IMR-90 (cell line): ENCODE measurements around the gene PRIMA1. TPM values are rescaled to one million over a fixed set of nuclear protein-coding genes. Genes with fewer than 3 reads are reported as not detected.

Experiments
- ATAC-seq: fragments of 200-7000 bp; cut with Tn5 transposase; 2 replicates; pipeline ENCODE4 v1.9.1; 2020; ENCODE audit warnings: low read depth, mild to moderate bottlenecking, moderate library complexity
- BruUV-seq: library from RNA; stranded (reverse); fragments of 400-500 nt; replicated peaks from 2 replicates; lab custom pipeline; 2021; lab: Mats Ljungman, UMichigan
- CTCF ChIA-PET: fragments of 300-600 bp; formaldehyde crosslinking; extraction: SDS; loops from one replicate; lab custom pipeline; 2021; ENCODE audit warnings: antibody characterized with exemption; lab: Yijun Ruan, JAX
- POLR2A ChIA-PET: fragments of 300-600 bp; sonication (Branson Sonifier 250); formaldehyde crosslinking; loops from one replicate; lab custom pipeline; 2022; ENCODE audit warnings: antibody characterized with exemption; ENCODE audit not compliant: unreplicated experiment; lab: Charles Lee
- DNase-seq: peaks from one replicate; pipeline ENCODE4 v3.0.0; 2013
- H2AFZ ChIP-seq: replicated peaks from 2 replicates; pipeline ENCODE3; 2013; ENCODE audit warnings: low read length, mild to moderate bottlenecking; ENCODE audit not compliant: poor library complexity
- H2AK5ac ChIP-seq: 2 replicates; pipeline ENCODE4 v1.6.1; 2013; ENCODE audit warnings: low read depth, low read length, inconsistent platforms
- H2AK9ac ChIP-seq: replicated peaks from 2 replicates; pipeline ENCODE3; 2013; ENCODE audit warnings: mild to moderate bottlenecking, low read depth, low read length, moderate library complexity; ENCODE audit not compliant: poor library complexity
- H2BK120ac ChIP-seq: 2 replicates; pipeline ENCODE4 v1.6.1; 2013; ENCODE audit warnings: low read depth, low read length, inconsistent platforms
- H2BK15ac ChIP-seq: 3 replicates; pipeline ENCODE4 v1.6.1; 2013; ENCODE audit warnings: low read depth, low read length, inconsistent platforms
- H2BK20ac ChIP-seq: 2 replicates; pipeline ENCODE4 v1.6.1; 2013; ENCODE audit warnings: low read depth, mild to moderate bottlenecking, inconsistent platforms, low read length, moderate library complexity
- H2BK5ac ChIP-seq: 2 replicates; pipeline ENCODE4 v1.6.1; 2013; ENCODE audit warnings: mild to moderate bottlenecking, low read depth, low read length, inconsistent platforms; ENCODE audit not compliant: poor library complexity, severe bottlenecking
- H3K14ac ChIP-seq: replicated peaks from 2 replicates; pipeline ENCODE4 v1.6.1; 2013; ENCODE audit warnings: low read depth, low read length, inconsistent platforms
- H3K18ac ChIP-seq: 2 replicates; pipeline ENCODE4 v1.6.1; 2013; ENCODE audit warnings: low read depth, low read length, control low read depth
- H3K23ac ChIP-seq: 2 replicates; pipeline ENCODE4 v1.6.1; 2013; ENCODE audit warnings: low read depth, low read length, inconsistent platforms
- H3K27ac ChIP-seq: 2 replicates; pipeline ENCODE4 v1.5.1; 2013; ENCODE audit warnings: mild to moderate bottlenecking, control low read depth, low read length; ENCODE audit not compliant: insufficient read depth
- H3K27me3 ChIP-seq: 2 replicates; pipeline ENCODE4 v1.6.1; 2013; ENCODE audit warnings: low read length; ENCODE audit not compliant: control insufficient read depth, insufficient read depth
- H3K36me3 ChIP-seq: 2 replicates; pipeline ENCODE4 v1.6.1; 2013; ENCODE audit warnings: low read length, mixed read lengths; ENCODE audit not compliant: control insufficient read depth, insufficient read depth
- H3K4ac ChIP-seq: 2 replicates; pipeline ENCODE4 v1.6.1; 2013; ENCODE audit warnings: low read depth, low read length, inconsistent platforms
- H3K4me1 ChIP-seq: 2 replicates; pipeline ENCODE4 v1.6.1; 2013; ENCODE audit warnings: low read length, mixed read lengths; ENCODE audit not compliant: control insufficient read depth, insufficient read depth
- H3K4me2 ChIP-seq: 2 replicates; pipeline ENCODE4 v1.6.1; 2013; ENCODE audit warnings: low read depth, mild to moderate bottlenecking, control low read depth, low read length, moderate library complexity
- H3K4me3 ChIP-seq: 2 replicates; pipeline ENCODE4 v1.5.1; 2013; ENCODE audit warnings: low read depth, mild to moderate bottlenecking, control low read depth, low read length, moderate library complexity; ENCODE audit not compliant: insufficient read depth
- H3K56ac ChIP-seq: 2 replicates; pipeline ENCODE4 v1.6.1; 2013; ENCODE audit warnings: low read length, inconsistent platforms; ENCODE audit not compliant: insufficient read depth; ENCODE audit errors: extremely low read depth
- H3K79me1 ChIP-seq, 2 experiments: 2 replicates each; pipeline ENCODE4 v1.6.1; 2013; ENCODE audit warnings: low read length in 2 of 2, inconsistent platforms in 1 of 2, low read depth in 1 of 2
- H3K9ac ChIP-seq: 2 replicates; pipeline ENCODE4 v1.6.1; 2013; ENCODE audit warnings: low read depth, low read length, control low read depth
- H3K9me1 ChIP-seq: 2 replicates; pipeline ENCODE4 v1.6.1; 2013; ENCODE audit warnings: low read length, inconsistent platforms; ENCODE audit not compliant: insufficient read depth
- H3K9me3 ChIP-seq: 2 replicates; pipeline ENCODE4 v1.6.1; 2013; ENCODE audit warnings: low read length; ENCODE audit not compliant: control insufficient read depth, insufficient read depth
- H4K20me1 ChIP-seq: 2 replicates; pipeline ENCODE4 v1.6.1; 2013; ENCODE audit warnings: low read length, inconsistent platforms; ENCODE audit not compliant: insufficient read depth
- H4K5ac ChIP-seq: 2 replicates; pipeline ENCODE4 v1.6.1; 2013; ENCODE audit warnings: mild to moderate bottlenecking, low read depth, low read length, control low read depth
- H4K8ac ChIP-seq, 2 experiments: 2 replicates each; pipeline ENCODE4 v1.6.1; 2013; ENCODE audit warnings: low read depth in 2 of 2, low read length in 2 of 2, control low read depth in 1 of 2, inconsistent platforms in 1 of 2
- H4K91ac ChIP-seq: 2 replicates; pipeline ENCODE4 v1.6.1; 2013; ENCODE audit warnings: low read depth, low read length, inconsistent platforms; ENCODE audit not compliant: insufficient read depth
- RAD21 ChIP-seq: IDR thresholded peaks from 2 replicates; pipeline ENCODE4 v1.6.1; 2012; ENCODE audit warnings: low read length, improper control_type of control experiment
- WGBS, 2 experiments: methylation state at CpG; one replicate each; pipeline versions ENCODE4 v1.1.5 to v1.1.7; 2013; ENCODE audit warnings: missing lambda C conversion rate in 2 of 2; ENCODE audit not compliant: insufficient read length in 1 of 2; ENCODE audit errors: extremely low coverage in 2 of 2; 5-methylcytosine and 5-hydroxymethylcytosine counted together
- dilution Hi-C: fragments of 300-500 bp; cut with HindIII; formaldehyde crosslinking; loops from one replicate; pipeline ENCODE4 v1.14.3; 2018; ENCODE audit warnings: low sequenced_read_pairs; ENCODE audit not compliant: unreplicated experiment
- in situ Hi-C: fragments of 300-500 bp; cut with MboI; formaldehyde crosslinking; loops from 3 replicates; pipeline ENCODE4 v1.14.3; 2019; ENCODE audit warnings: low sequenced_read_pairs, inconsistent platforms, mixed read lengths
- intact Hi-C: fragments of 100-400 bp; cut with micrococcal nuclease; formaldehyde crosslinking; loops from 2 replicates; pipeline ENCODE4 v1.10.0; 2022
- polyA plus RNA-seq, 3 experiments: library from polyadenylated mRNA; depleted of rRNA; stranded (reverse); fragments of >200 nt; gene quantifications; 2 replicates each; pipeline ENCODE4 v1.2.3, GENCODE V29; 2012; ENCODE audit warnings: low replicate concordance in 1 of 3
- total RNA-seq: library from RNA; depleted of rRNA; stranded (reverse); fragments of >200 nt; gene quantifications from 2 replicates; pipeline ENCODE4 v1.2.3, GENCODE V29; 2012
- TF ChIP-seq, protein P1 (sequence below): fragments of 150-350 bp; IDR thresholded peaks from 2 replicates; pipeline ENCODE4 v1.6.1; 2016; ENCODE audit warnings: low read depth, mild to moderate bottlenecking, low read length, moderate library complexity, borderline replicate concordance

Gene PRIMA1
- total and polyA plus RNA-seq, 2 of the 4 experiments (the other 2 are of a cell fraction) = not detected

GRCh38 chr14:93797536-93797935, 9.3 kb upstream of the PRIMA1 start:
- Histone ChIP-seq H3K4me3 (no peak overlapping the region), H2AFZ (no peak overlapping the region), H2BK15ac (no peak overlapping the region), H3K4me2 (no peak overlapping the region), H2AK9ac (no peak overlapping the region), H3K27me3 (no peaks in the 10 kb centered on the region), H2BK120ac (no peak overlapping the region), H4K5ac (no peak overlapping the region), H3K9me3 (no peaks in the 10 kb centered on the region), H2AK5ac (no peak overlapping the region), H3K27ac (no peak overlapping the region), H4K20me1 (no peaks in the 10 kb centered on the region), H3K4ac (no peak overlapping the region), H3K9ac (no peak overlapping the region), H2BK20ac (no peak overlapping the region), H4K8ac (no peak overlapping the region), H3K18ac (no peak overlapping the region), H3K36me3 (no peaks in the 10 kb centered on the region), H3K56ac (no peak overlapping the region), H3K4me1 (no peaks in the 10 kb centered on the region), H4K91ac (no peak overlapping the region), H3K9me1 (no peaks in the 10 kb centered on the region), H3K23ac (no peak overlapping the region), H3K79me1 (no peaks in the 10 kb centered on the region), H2BK5ac (no peak overlapping the region), H3K14ac (no peak overlapping the region)
- ChIA-PET POLR2A (no interaction called here), CTCF (no interaction called here)
- no TSS peak for BruUV-seq
- intact Hi-C loops = no loop called here
- no peak for TF ChIP-seq RAD21
- TF ChIP-seq, protein P1, sequence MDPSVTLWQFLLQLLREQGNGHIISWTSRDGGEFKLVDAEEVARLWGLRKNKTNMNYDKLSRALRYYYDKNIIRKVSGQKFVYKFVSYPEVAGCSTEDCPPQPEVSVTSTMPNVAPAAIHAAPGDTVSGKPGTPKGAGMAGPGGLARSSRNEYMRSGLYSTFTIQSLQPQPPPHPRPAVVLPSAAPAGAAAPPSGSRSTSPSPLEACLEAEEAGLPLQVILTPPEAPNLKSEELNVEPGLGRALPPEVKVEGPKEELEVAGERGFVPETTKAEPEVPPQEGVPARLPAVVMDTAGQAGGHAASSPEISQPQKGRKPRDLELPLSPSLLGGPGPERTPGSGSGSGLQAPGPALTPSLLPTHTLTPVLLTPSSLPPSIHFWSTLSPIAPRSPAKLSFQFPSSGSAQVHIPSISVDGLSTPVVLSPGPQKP = no peak
- WGBS, 2 experiments = 50% methylated on average over 4 of the region's 12 CpGs; no CpG with 5 or more reads in 1 of the 2 experiments
- dilution Hi-C loops = no loop called here
- DNase-seq (no peak), ATAC-seq (no peak)
- in situ Hi-C loops = no loop called here
